GM12892 (cell line): Measurements from ENCODE around the gene DPYSL4.

Source experiments
- DNase-seq: peaks from one replicate; pipeline ENCODE4 v3.0.0; 2011; ENCODE audit not compliant: insufficient read length
- FAIRE-seq: peaks from 2 replicates; lab custom pipeline; 2011; peaks lifted over from hg19 to GRCh38; lab: Jason Lieb, UNC
- POLR2A ChIP-seq: IDR thresholded peaks from 2 replicates; pipeline ENCODE4 v1.6.1; 2011; ENCODE audit warnings: low read depth, low read length, control low read depth
- POLR2AphosphoS5 ChIP-seq: IDR thresholded peaks from 2 replicates; pipeline ENCODE4 v1.6.1; 2011; ENCODE audit warnings: low read depth, low read length, control low read depth
- TAF1 ChIP-seq: IDR thresholded peaks from 2 replicates; pipeline ENCODE4 v1.6.1; 2011; ENCODE audit warnings: low read depth, mild to moderate bottlenecking, control low read depth, low read length, borderline replicate concordance

Gene DPYSL4

DNA sequence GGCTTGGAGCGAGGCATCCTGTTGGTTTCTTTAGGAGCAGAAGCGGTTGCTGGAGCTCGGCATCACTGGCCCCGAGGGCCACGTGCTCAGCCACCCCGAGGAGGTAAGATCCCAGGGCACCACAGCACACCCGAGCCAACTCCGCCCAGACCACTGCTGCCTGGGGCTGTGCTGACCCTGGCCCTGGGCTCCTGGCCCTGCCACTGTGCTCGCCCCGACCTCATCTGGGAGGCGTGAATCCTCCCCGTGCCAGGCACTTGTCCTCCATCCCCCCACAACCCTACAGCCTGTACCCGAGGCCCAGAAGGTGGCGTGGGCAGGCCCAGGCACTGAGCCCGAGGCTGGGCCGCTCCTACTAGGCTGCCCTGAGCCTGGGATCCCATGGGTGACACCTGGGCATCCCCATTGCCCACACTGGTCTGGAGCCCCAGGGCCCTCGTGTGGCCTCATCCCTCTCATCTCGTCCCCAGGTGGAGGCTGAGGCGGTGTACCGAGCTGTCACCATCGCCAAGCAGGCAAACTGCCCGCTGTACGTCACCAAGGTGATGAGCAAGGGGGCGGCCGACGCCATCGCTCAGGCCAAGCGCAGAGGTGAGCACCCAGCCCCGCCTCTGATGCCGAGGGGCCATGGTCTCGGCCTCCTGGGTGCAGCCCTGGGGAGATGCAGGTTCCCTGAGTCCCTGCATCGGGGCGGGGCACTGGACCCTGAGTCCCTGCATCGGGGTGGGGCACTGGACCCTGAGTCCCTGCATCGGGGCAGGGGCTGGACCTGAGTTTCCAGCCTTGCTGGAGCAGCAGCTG lies 11.8 kb downstream of the DPYSL4 start:
- FAIRE-seq, result no peak
- TF ChIP-seq TAF1 (no peak), POLR2A (no peak), POLR2AphosphoS5 (no peak)
- DNase-seq, result no peak

DNA sequence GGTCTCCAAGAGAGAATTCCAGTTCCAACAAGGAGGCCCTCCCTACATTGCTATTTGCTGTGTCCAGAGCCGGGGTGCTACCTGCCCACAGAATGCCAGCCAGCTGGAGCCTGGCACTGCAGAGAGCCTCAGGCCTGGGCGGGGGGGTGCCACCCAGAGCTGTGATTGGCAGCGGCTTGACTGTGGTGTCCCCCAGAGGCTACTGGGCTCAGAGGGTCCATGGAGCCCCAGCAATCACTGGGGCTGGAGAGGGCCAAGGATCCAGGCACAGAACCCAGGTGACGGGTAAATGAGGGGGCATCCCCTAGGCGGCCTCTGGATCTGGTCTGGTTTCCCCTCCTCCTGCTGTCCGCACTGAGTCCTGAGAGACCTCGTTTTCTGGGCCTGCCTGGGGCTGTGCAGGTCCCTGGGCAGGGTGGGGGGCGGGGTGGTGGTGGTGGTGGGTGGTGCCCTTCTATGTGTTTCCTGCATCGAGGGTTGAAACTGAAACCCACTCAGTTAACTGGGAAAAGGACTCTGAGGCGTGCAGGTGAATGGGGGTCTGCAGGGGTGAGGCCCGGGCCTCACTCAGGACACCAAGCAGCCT lies 12.6 kb downstream of the DPYSL4 start:
- DNase-seq (no peak), FAIRE-seq (no peak)
- TF ChIP-seq TAF1, result no peak
- no peak for TF ChIP-seq POLR2A
- TF ChIP-seq POLR2AphosphoS5, result no peak

DNA sequence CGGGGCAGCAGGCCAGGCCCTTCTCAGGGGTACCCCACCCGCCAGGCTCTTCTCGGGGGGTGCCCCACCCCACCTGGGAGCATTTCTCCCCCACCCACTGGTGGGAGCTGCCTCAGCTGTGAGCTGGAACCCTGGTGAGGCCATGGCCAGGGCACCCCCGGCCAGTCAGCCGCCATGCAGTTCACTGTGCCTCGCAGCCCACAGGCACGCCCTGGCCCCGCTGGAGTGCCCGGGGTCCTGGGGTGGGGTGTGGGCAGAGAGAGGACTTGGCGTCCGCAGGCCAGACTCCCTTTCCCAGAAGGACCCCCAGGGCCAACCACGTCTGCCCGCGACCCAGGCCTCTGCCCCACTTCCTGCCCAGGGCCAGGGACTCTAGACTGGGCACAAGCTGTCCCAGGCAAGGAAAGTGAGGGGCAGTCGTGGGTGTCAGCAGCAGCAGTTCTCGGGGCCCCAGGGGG lies 13.1 kb downstream of the DPYSL4 start:
- FAIRE-seq (no peak), DNase-seq (no peak)
- TF ChIP-seq POLR2AphosphoS5 (no peak), TAF1 (no peak), POLR2A (no peak)

DNA sequence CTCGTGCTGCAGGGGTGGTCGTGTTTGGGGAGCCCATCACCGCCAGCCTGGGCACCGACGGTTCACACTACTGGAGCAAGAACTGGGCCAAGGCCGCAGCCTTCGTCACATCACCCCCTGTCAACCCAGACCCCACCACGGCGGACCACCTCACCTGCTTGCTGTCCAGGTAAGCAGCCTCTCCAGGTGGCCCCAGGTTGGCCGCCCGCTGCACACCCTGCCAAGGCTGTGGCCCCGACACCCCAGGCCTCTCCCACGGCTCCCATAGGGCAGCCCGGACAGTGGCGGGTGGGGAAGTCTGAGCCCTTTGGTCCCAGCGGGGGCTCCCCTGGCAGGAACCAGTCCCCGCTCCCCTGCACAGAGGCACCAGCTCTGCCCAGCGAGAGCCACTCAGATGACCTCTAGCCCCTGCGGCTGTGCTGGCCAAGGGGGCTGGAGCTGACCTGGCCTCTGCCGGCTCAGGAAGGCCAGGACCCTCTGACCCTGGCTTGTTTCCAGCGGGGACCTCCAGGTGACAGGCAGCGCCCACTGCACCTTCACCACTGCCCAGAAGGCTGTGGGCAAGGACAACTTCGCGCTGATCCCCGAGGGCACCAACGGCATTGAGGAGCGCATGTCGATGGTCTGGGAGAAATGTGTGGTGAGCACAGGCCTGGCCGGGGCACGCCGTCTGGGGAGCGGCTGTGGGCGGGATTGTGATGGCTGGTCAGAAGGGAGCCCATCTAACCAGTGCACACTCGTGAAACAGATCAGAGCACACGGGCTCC lies 13.8 kb downstream of the DPYSL4 start:
- DNase-seq (no peak), FAIRE-seq (no peak)
- no peak for TF ChIP-seq POLR2A
- no peak for TF ChIP-seq TAF1
- no peak for TF ChIP-seq POLR2AphosphoS5

DNA sequence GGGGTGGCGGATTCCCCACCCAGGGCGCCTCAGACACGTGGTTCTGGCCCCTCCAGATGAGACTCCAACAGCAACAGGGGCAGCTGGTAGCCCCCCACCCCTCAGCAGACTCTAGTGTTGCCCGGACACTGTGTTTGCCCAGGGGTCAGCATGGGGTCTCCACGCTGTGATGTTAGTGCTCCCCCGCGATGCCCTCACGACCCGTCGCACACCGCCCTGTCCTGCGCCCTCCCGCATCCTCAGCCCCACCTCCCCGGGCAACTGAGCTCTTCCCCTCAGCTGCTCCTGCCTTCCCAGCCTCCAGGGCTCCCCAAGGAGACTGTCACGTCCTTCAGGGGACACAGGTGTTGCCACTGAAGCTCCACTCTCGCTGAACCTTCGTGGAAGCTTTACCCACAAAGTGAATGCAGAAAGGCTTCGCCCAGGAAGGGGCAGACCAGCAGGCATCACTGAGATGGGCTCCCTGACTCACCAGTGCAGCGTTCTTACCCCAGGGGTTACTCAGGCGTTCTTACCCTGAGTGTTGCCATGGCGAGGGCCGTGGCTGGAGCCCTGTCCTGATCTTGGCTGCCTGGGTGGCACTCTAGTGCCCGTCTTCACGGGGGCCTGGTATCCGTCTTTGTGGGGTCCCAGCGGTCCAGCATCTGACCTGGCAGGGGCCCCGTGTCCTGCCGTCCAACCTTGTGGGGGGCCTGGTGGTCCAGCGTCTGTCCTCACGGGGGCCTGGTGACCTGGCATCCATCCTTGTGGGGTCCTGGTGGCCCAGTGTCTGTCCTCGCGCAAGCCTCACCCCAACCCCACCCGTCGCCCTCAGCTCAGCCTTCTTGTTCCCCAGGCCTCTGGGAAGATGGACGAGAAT lies 14.6 kb downstream of the DPYSL4 start:
- no peak for FAIRE-seq
- TF ChIP-seq POLR2A, result no peak
- no peak for TF ChIP-seq TAF1
- TF ChIP-seq POLR2AphosphoS5, result no peak
- no peak for DNase-seq

DNA sequence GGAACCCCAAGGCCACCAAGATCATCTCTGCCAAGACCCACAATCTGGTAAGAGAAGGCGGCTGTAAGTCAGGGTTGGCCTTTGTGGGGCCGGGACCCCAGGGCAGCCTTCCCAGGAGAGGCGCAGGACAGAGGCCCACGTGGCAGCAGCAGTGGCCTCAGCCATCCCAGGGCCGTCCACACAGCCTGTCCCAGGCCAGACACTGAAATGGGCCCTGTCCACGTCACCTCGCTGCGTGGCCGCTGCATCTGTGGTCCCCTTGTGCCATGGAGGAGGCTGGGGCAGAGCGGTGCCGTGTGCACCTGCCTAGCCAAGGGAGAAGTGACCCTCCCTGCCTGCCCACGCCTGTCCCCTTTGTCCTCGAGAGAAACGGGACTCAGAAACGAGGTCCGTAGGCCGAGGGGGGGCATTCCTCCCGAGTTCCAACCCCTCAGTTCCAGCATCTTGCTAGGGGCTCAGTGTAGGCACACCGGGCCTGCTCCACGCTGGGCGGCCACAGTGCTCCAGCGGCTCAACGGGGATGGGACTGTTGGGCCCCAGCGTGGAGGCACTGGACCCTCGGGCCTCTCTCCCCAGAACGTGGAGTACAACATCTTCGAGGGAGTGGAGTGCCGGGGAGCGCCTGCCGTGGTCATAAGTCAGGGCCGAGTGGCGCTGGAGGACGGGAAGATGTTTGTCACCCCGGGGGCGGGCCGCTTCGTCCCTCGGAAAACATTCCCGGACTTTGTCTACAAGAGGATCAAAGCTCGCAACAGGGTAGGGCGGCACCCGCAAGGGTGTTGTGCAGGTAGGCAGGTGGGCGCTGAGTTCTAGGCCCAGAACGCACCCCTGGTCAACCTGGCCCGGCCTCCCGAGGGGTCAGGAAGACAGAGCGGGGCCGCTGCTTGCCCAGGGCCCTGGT lies 15.6 kb downstream of the DPYSL4 start:
- no peak for DNase-seq
- no peak for TF ChIP-seq POLR2AphosphoS5
- no peak for TF ChIP-seq TAF1
- no peak for TF ChIP-seq POLR2A
- no peak for FAIRE-seq

DNA sequence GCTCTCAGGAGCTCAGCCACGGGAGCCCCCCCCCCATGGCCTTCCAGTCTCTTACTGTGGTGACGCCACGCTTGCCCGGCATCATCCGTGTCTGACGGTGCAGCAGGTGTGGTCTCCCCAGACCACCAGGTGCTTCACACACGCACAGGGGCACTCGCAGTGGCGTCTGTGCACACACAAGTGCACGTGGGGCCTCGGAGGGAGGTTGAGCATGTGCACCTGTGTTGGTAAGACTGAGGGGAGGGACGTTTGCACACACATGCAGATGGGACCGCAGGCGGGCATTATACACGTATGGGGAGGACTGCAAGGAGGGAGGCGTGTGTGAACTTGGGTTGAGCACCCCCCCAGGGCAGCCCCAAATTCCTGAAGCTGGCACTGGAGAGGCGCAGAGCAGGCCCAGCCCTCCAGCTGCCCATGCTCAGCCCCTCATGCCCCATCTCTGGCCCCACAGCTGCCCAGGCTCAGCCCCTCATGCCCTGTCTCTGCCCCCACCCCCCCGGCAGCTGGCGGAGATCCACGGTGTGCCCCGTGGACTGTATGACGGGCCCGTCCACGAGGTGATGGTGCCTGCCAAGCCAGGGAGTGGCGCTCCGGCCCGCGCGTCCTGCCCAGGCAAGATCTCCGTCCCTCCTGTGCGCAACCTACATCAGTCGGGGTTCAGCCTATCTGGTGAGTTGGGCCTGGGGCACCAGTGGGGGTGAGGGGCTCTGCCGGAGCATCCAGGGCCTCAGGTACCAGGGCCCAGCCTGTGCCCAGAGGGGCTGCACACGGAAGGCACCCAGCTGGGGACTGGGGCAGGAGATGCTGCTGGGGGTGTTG lies 16.7 kb downstream of the DPYSL4 start:
- DNase-seq, result no peak
- no peak for FAIRE-seq
- TF ChIP-seq POLR2A (no peak), TAF1 (no peak), POLR2AphosphoS5 (no peak)

DNA sequence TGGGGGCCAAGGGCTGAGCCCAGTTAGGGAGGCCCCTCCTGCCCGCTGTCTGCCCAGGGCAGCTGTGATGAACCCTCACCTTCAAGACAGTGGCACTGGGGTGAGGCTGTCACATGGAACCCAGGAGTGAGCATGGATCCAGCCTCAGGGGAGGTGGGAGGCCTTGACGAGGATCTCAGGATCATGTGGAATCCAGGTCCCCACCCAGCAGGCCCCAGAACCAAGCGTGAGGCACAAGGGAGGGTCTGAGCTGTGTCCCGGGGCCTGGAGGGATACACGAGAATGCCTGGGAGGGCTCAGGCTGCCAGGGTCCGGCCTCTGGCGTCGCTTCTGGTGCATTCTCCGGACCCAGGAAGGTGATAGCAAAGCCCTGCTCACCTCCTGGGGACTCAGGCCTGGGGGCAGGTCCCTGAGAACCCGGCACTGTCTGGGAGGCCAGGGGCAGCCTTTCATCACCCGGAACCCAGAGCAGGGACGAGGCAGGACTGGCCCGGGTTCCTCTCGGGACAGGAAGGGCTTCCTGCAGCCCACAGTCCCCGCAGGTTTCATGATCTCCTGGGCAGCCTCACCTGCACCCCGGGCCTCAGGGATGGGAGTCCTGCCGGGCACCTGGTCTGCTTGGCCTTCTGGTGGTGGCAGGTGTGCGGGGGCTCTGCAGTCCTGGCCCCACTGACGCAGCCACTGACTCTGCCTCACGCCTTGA lies 17.5 kb downstream of the DPYSL4 start:
- TF ChIP-seq TAF1, result no peak
- TF ChIP-seq POLR2A, result no peak
- TF ChIP-seq POLR2AphosphoS5, result no peak
- FAIRE-seq (no peak), DNase-seq (no peak)

DNA sequence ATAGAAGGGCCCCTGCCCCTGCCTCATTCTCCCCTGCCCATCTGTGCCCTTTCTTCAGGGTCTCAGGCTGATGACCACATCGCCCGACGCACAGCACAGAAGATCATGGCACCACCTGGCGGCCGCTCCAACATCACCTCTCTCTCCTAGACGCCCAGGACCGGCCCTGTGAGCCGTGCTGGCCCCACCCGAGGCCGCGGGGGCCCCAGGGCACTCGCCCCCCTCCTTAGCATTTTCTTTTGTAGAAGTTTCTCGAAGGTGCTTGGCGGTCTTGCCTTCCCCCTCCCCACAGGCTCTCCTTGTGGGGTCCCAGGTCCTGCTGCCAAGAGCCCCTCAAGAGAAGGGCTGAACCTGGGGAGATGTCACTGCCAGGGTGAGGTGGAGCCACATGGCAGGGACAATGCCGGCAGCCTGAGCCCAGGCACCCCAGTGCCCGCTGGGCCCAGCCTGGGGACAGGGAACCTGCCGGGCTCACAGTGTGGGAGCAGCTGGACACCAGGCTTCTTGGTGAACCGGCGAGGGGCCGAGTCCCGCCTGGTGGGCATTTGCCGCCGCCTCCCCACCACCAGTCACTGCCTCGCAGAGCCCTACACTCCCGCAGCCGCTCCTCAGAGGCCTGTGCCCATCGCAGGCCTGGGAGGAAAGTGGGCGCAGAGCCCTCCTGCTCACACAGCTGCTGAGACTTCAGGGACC lies 18.2 kb downstream of the DPYSL4 start:
- TF ChIP-seq TAF1, result no peak
- no peak for TF ChIP-seq POLR2AphosphoS5
- TF ChIP-seq POLR2A, result no peak
- no peak for DNase-seq
- no peak for FAIRE-seq
